CD4-positive, alpha-beta T cell (primary cell): ENCODE data around the gene KIF21B. TPM values are rescaled to one million over a fixed set of nuclear protein-coding genes. Genes with fewer than 3 reads are reported as not detected.

Source experiments
- ATAC-seq: fragments of 200-7000 bp; cut with Tn5 transposase; one replicate; pipeline ENCODE4 v1.10.0; 2022; ENCODE audit warnings: mild to moderate bottlenecking; ENCODE audit not compliant: poor library complexity
- CTCF ChIA-PET: fragments of 350-600 bp; sonication (Branson Sonifier 250); formaldehyde crosslinking; loops from one replicate; lab custom pipeline; 2021; ENCODE audit warnings: antibody characterized with exemption, inconsistent platforms; lab: Charles Lee
- POLR2A ChIA-PET: fragments of 350-600 bp; sonication (Branson Sonifier 250); formaldehyde crosslinking; loops from one replicate; lab custom pipeline; 2021; ENCODE audit warnings: antibody characterized with exemption, inconsistent platforms; lab: Charles Lee
- DNase-seq, 14 experiments: peaks; one replicate each; pipeline ENCODE4 v3.0.0-alpha.2; 2013 to 2020; ENCODE audit warnings: mixed read lengths in 2 of 14
- H3K27ac ChIP-seq, 2 donors: one replicate each; pipeline versions ENCODE4 v1.5.1 to v1.7.0; 2013; ENCODE audit warnings: low read length in 2 of 2, low read depth in 1 of 2, mild to moderate bottlenecking in 1 of 2
- H3K27me3 ChIP-seq, 2 experiments: 1 replicate in 1 of 2; 2 replicates in 1 of 2; pipeline versions ENCODE4 v1.6.1 to v1.7.0; 2013; ENCODE audit warnings: low read length in 2 of 2, control low read depth in 1 of 2, mild to moderate bottlenecking in 1 of 2, moderate library complexity in 1 of 2; ENCODE audit not compliant: insufficient read depth in 2 of 2, control insufficient read depth in 1 of 2
- H3K36me3 ChIP-seq: one replicate; pipeline ENCODE4 v1.6.1; 2013; ENCODE audit warnings: low read length, control low read depth; ENCODE audit not compliant: insufficient read depth
- H3K4me1 ChIP-seq: one replicate; pipeline ENCODE4 v1.6.1; 2013; ENCODE audit warnings: low read length, control low read depth; ENCODE audit not compliant: insufficient read depth
- H3K4me3 ChIP-seq: one replicate; pipeline ENCODE4 v1.5.1; 2013; ENCODE audit warnings: mild to moderate bottlenecking, low read length, moderate library complexity
- H3K9me3 ChIP-seq, 2 experiments: 1 replicate in 1 of 2; 2 replicates in 1 of 2; pipeline versions ENCODE4 v1.6.1 to v1.7.0; 2013; ENCODE audit warnings: low read length in 2 of 2, mild to moderate bottlenecking in 2 of 2, control low read depth in 1 of 2, moderate library complexity in 1 of 2; ENCODE audit not compliant: control insufficient read depth in 1 of 2, insufficient read depth in 1 of 2
- H3K27ac Mint-ChIP-seq: one replicate; pipeline ENCODE4 v1.8.0; 2020; ENCODE audit warnings: mixed read lengths
- H3K27me3 Mint-ChIP-seq: one replicate; pipeline ENCODE4 v1.8.0; 2021; ENCODE audit warnings: mixed read lengths
- H3K36me3 Mint-ChIP-seq: one replicate; pipeline ENCODE4 v1.8.0; 2021; ENCODE audit warnings: low read depth, mixed read lengths
- H3K4me1 Mint-ChIP-seq: one replicate; pipeline ENCODE4 v1.8.0; 2021; ENCODE audit warnings: low read depth, mixed read lengths
- H3K4me3 Mint-ChIP-seq: one replicate; pipeline ENCODE4 v1.8.0; 2020; ENCODE audit warnings: mild to moderate bottlenecking, mixed read lengths
- H3K9me3 Mint-ChIP-seq: one replicate; pipeline ENCODE4 v1.8.0; 2020; ENCODE audit warnings: mixed read lengths
- intact Hi-C, 2 experiments: fragments of 100-400 bp; cut with DNase I in 1 of 2; cut with micrococcal nuclease in 1 of 2; formaldehyde crosslinking; loops; one replicate each; pipeline versions ENCODE4 v1.15.1 to v1.9.0; 2023 to 2025; cut with DNase I, micrococcal nuclease
- total RNA-seq, 174 experiments: library from RNA in 2 of 174; stranded (reverse) in 2 of 174; gene quantifications; one replicate each; pipeline ENCODE4 v1.2.3 and lab custom pipeline; 2021 to 2026
- TF ChIP-seq, protein P1 (sequence below): fragments of 200-600 bp; IDR thresholded peaks from one replicate; pipeline ENCODE4 v1.8.0; 2022; ENCODE audit warnings: antibody characterized with exemption, mild to moderate bottlenecking

KIF21B gene
- total RNA-seq, 2 experiments from 2014 or later: 64.5 to 65.4 TPM

DNA sequence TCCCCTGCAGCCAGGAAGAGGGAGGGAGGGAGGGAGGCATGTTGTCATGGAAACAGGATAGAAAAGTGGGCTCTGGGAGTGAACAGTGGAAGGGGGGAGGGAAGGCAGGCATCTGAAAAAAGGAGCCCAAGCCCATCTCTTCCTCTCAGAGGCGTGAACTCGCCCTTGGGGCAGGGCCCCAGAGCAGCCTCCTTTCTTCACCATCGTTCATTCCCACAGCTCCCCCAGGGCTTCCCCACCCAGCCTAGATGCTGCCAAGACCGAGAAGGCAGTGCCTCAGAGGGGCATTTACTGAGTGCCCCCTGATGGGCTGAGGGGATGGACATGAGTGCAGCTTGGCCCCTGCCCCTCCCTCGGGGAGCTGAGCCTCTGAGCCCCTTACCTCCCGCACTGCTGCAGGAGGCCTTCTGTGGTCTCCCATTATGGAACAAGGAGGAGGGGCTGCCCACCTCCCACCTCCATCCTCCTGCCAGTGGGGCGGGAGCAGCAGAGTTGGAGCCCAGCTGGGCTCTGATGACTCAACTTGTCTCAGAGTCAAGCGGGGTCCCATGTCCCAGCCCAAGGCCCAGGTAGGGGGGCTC lies 39.1 kb upstream of the KIF21B start:
- POLR2A ChIA-PET: no interaction called here
- no peak overlapping the region for H3K27ac ChIP-seq
- H3K27me3 ChIP-seq: peaks cover 0 to 4% of the 10 kb centered on the region in 2 experiments
- Mint-ChIP-seq H3K4me1 (peaks cover 6% of the 10 kb centered on the region), H3K4me3 (no peak overlapping the region), H3K36me3 (no peaks in the 10 kb centered on the region), H3K27me3 (peaks cover 9% of the 10 kb centered on the region), H3K27ac (no peak overlapping the region), H3K9me3 (no peaks in the 10 kb centered on the region)
- no peaks in the 10 kb centered on the region for H3K9me3 ChIP-seq
- no peaks in the 10 kb centered on the region for H3K36me3 ChIP-seq
- H3K4me3 ChIP-seq: no peak overlapping the region
- TF ChIP-seq, protein P1, sequence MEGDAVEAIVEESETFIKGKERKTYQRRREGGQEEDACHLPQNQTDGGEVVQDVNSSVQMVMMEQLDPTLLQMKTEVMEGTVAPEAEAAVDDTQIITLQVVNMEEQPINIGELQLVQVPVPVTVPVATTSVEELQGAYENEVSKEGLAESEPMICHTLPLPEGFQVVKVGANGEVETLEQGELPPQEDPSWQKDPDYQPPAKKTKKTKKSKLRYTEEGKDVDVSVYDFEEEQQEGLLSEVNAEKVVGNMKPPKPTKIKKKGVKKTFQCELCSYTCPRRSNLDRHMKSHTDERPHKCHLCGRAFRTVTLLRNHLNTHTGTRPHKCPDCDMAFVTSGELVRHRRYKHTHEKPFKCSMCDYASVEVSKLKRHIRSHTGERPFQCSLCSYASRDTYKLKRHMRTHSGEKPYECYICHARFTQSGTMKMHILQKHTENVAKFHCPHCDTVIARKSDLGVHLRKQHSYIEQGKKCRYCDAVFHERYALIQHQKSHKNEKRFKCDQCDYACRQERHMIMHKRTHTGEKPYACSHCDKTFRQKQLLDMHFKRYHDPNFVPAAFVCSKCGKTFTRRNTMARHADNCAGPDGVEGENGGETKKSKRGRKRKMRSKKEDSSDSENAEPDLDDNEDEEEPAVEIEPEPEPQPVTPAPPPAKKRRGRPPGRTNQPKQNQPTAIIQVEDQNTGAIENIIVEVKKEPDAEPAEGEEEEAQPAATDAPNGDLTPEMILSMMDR: no peak
- intact Hi-C loops: no loop called here
- CTCF ChIA-PET: no interaction called here
- ATAC-seq (no peak), DNase-seq (no peak)
- H3K4me1 ChIP-seq: no peaks in the 10 kb centered on the region

DNA sequence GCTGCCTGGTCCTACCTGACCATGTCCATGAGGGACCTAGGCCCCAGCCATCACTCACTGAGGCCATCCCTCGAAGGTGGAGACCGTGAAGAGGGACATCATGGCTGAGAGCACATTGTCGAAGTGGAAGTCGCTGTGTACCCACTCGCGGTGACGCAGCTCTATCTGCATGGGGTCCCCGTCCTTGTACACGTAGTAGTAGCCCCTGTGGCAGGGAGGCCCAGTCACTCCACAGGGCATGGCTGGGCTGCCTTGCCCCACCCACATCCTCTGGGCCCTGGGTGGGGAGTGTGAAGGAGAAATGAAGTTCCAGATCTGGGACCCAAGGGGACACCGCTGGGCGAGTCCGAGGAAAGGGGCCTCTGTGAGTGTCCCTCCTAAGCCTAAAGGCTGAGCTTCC lies 38.4 kb upstream of the KIF21B start:
- intact Hi-C loops: no loop called here
- H3K4me1 ChIP-seq: no peaks in the 10 kb centered on the region
- ChIA-PET POLR2A (no interaction called here), CTCF (no interaction called here)
- Mint-ChIP-seq H3K4me1 (peaks cover 6% of the 10 kb centered on the region), H3K36me3 (no peaks in the 10 kb centered on the region), H3K27me3 (peaks cover 3% of the 10 kb centered on the region), H3K27ac (no peak overlapping the region), H3K9me3 (no peaks in the 10 kb centered on the region), H3K4me3 (no peak overlapping the region)
- no peak overlapping the region for H3K27ac ChIP-seq
- DNase-seq: no peak
- H3K36me3 ChIP-seq: no peaks in the 10 kb centered on the region
- TF ChIP-seq, protein P1: no peak
- no peak overlapping the region for H3K4me3 ChIP-seq
- no peaks in the 10 kb centered on the region for H3K9me3 ChIP-seq
- H3K27me3 ChIP-seq: peaks cover 0 to 4% of the 10 kb centered on the region in 2 experiments
- no peak for ATAC-seq

DNA sequence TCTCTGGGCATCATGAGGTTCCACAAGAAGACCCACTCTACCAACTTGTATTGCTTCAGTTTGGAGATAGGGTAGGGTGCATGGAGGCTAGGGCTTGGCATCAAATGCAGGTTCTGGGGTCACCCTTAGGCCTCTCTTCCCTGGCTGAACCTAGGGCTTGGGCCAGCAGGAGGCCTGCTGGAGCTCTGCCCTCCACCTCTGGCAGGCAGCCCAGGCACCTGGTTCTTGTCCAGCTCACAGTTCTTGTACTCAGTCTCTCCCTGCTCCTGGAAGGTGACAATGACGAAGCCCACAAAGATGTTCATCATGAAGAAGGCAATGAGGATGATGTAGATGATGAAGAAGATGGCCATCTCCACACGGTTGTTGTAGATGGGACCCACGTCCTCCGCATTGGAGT lies 37.5 kb upstream of the KIF21B start:
- no peak overlapping the region for H3K27ac Mint-ChIP-seq
- TF ChIP-seq, protein P1: no peak
- ATAC-seq: no peak
- H3K36me3 Mint-ChIP-seq: no peaks in the 10 kb centered on the region
- H3K36me3 ChIP-seq: no peaks in the 10 kb centered on the region
- no peak overlapping the region for H3K4me3 Mint-ChIP-seq
- no peaks in the 10 kb centered on the region for H3K9me3 Mint-ChIP-seq
- DNase-seq: no peak
- H3K4me1 Mint-ChIP-seq: peaks cover 6% of the 10 kb centered on the region
- H3K4me1 ChIP-seq: no peaks in the 10 kb centered on the region
- ChIA-PET POLR2A (no interaction called here), CTCF (no interaction called here)
- intact Hi-C loops: no loop called here
- H3K4me3 ChIP-seq: no peak overlapping the region
- peaks cover 3% of the 10 kb centered on the region for H3K27me3 Mint-ChIP-seq
- H3K9me3 ChIP-seq: no peaks in the 10 kb centered on the region
- H3K27me3 ChIP-seq: peaks cover 0 to 4% of the 10 kb centered on the region in 2 experiments
- no peak overlapping the region for H3K27ac ChIP-seq
